Mononuclear cell (primary cell): Measurements from ENCODE around the gene PJA2. TPM values are rescaled to one million over a fixed set of nuclear protein-coding genes. Genes with fewer than 3 reads are reported as not detected.
"Not testable (repeated sequence)": the region's sequence is repeated elsewhere in the genome, so short reads cannot be mapped to it uniquely, and the experiment has no call there.

Experiments
- H3K27me3 ChIP-seq: 2 replicates; pipeline ENCODE4 v1.6.0; 2011; ENCODE audit warnings: low read length, control low read depth; ENCODE audit not compliant: insufficient read depth
- H3K4me1 ChIP-seq: 2 replicates; pipeline ENCODE4 v1.5.1; 2011; ENCODE audit warnings: mild to moderate bottlenecking, low read length, control low read depth; ENCODE audit not compliant: insufficient read depth
- H3K4me3 ChIP-seq: 2 replicates; pipeline ENCODE4 v1.5.1; 2011; ENCODE audit warnings: mild to moderate bottlenecking, low read length, moderate library complexity
- H3K9me3 ChIP-seq: 2 replicates; pipeline ENCODE4 v1.5.1; 2011; ENCODE audit warnings: low read depth, mild to moderate bottlenecking, control low read depth, low read length
- total RNA-seq: library from RNA; depleted of rRNA; stranded (reverse); fragments of >200 nt; gene quantifications from one replicate; pipeline ENCODE4 v1.2.3, GENCODE V29; 2012

The PJA2 gene, protein sequence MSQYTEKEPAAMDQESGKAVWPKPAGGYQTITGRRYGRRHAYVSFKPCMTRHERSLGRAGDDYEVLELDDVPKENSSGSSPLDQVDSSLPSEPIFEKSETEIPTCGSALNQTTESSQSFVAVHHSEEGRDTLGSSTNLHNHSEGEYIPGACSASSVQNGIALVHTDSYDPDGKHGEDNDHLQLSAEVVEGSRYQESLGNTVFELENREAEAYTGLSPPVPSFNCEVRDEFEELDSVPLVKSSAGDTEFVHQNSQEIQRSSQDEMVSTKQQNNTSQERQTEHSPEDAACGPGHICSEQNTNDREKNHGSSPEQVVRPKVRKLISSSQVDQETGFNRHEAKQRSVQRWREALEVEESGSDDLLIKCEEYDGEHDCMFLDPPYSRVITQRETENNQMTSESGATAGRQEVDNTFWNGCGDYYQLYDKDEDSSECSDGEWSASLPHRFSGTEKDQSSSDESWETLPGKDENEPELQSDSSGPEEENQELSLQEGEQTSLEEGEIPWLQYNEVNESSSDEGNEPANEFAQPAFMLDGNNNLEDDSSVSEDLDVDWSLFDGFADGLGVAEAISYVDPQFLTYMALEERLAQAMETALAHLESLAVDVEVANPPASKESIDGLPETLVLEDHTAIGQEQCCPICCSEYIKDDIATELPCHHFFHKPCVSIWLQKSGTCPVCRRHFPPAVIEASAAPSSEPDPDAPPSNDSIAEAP
- 162 TPM for total RNA-seq

DNA sequence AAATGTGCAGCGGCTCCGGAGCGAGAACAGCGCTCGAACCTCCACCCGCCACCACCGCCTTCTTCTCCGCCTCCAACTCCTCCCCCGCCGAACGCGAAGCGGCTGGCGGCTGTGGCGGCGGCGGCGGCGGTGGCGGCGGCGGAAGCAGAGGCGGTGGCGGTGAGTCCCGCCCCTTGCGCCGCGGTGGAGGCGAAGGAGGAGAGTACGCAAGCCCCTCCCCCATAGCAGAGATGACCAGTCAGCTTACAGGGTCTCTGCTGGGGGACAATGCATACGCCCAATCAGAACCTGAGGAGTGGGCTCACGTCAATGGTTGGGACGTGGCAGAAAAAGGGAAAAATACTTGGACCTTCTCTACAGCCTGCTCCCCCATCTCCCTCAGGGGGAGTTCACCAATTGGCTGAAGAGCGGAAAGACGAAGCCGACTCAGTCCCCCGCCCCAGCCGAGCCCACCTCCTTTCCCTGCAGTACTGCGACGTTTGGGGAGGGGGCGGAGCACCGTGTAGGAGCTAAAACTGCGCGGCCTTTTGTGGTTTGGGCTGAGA is at the start of gene PJA2:
TSS of gene PJA2 (minus strand) at position 131 of the 545 bp plus-strand sequence. CDS start 26,541 bp downstream, outside the sequence.
- no peaks in the 10 kb centered on the region for H3K9me3 ChIP-seq
- no peaks in the 10 kb centered on the region for H3K27me3 ChIP-seq
- peak within 1 kb of the TSS; percentile 86 for H3K4me3 ChIP-seq
- peaks cover 5% of the 10 kb centered on the region for H3K4me1 ChIP-seq

DNA sequence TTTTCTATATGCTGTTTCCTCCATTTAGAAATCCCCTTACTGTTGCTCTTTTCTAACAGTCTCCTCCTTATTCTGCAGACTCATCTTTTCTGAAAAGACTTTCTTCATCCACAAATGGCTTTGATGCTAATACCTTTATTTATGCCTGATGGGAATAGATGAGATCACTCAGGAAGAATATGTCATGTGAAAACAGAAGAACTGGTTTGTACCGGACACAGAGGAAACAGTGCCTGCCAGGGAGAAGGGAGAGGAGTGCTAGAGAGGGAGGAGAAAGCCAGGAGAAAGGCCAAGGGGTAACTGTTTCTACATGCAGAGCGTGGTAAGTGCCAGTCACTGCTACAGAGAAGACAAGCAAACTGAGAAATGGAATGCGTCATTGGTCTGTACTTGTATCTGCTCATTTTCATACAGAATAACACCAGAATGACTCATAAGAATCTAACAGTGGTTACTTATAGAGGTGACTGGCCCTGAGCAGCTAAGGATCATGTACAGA is 45.9 kb upstream of the PJA2 start:
- no peak overlapping the region for H3K4me3 ChIP-seq
- H3K27me3 ChIP-seq: no peaks in the 10 kb centered on the region
- H3K9me3 ChIP-seq: no peaks in the 10 kb centered on the region
- peaks cover 1% of the 10 kb centered on the region for H3K4me1 ChIP-seq

GRCh38 chr5:109454731-109455505 is 45.1 kb upstream of the PJA2 start:
- Histone ChIP-seq H3K9me3 (no peaks in the 10 kb centered on the region), H3K4me1 (peaks cover 8% of the 10 kb centered on the region), H3K4me3 (no peak overlapping the region), H3K27me3 (no peaks in the 10 kb centered on the region)

DNA sequence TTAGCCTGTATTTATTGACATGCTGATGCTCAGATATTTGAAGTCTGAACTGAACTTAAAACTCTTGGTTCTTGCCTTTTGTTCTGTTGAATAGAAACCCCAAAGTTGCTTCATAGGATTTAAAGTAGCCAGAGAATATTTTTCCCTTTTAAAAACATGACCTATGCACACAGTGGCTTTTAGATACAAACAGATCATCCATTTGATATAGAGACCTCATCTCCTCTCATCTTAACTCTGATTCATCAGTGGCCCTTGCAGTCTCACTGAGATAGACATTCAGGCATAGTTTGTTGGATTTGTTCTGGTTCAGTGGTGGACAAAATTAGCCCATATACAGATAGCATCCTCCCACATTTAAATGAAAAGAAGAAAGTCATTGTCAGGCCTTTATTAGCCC is 43.5 kb upstream of the PJA2 start:
- no peak overlapping the region for H3K4me3 ChIP-seq

GRCh38 chr5:109452661-109453060 is 42.9 kb upstream of the PJA2 start:
- Histone ChIP-seq H3K4me1 (peaks cover 8% of the 10 kb centered on the region), H3K4me3 (no peak overlapping the region), H3K27me3 (no peaks in the 10 kb centered on the region), H3K9me3 (no peaks in the 10 kb centered on the region)

More for the DNA sequence above, 43.5 kb upstream of the PJA2 start:
- Histone ChIP-seq H3K4me1 (peaks cover 8% of the 10 kb centered on the region), H3K9me3 (no peaks in the 10 kb centered on the region), H3K27me3 (no peaks in the 10 kb centered on the region)

DNA sequence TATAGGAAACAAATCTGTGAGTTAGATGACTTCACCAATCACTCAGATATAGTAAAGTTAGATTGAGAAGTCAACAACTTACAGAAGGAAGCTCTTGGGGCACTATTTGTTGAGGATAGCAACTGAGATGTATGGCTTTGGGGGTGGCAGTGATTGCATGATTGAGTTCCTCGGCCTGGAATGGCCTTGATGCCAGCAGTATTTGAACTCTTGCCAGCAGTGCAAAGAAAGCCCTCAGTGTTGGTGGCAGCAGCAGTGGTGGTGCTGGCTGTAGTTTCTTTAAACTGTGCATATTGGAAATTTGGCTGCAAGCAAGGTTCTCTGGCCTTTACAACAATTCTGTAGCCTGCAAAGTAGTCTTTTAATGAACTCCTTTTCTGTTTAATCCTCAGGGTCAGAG is 41.4 kb upstream of the PJA2 start:
- Histone ChIP-seq H3K27me3 (no peaks in the 10 kb centered on the region), H3K4me1 (peaks cover 8% of the 10 kb centered on the region), H3K9me3 (no peaks in the 10 kb centered on the region), H3K4me3 (no peak overlapping the region)

DNA sequence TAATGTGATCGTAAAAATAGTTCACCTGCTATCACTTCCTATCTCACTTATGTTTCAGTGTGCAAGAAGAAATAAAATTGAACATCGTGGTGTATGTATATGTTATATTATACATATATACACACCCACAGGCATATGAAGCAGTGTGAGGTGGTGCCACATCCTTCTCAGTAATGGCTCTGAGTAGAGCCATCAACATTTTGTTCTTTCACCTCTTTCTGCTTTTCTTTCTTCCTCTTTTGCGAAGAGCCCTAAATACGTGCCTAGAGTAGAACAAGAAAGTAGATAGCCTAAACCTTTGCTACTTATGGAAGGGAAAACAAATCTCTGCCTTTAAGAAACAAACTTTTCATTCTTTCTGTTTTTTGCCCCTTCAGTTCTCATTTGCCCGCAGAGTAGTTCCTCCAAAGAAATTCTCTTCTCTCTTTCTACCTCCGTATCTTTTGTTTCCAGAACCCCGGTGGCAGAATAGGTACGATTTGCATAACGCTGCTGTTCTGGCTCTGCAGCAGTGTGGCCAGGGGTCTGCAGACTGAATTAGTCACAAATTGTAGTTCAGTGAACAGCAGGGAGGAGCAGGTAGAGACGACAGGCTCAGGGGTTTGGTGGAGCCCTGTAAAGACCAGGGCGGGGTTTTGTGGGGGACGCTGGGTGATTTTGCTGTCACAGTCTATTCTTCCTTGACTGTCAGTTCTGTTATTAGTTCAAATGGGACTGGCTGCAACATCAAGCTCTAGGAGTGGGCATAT is 40.5 kb upstream of the PJA2 start:
- H3K9me3 ChIP-seq: no peaks in the 10 kb centered on the region
- peaks cover 8% of the 10 kb centered on the region for H3K4me1 ChIP-seq
- H3K4me3 ChIP-seq: no peak overlapping the region
- H3K27me3 ChIP-seq: no peaks in the 10 kb centered on the region

- Histone ChIP-seq H3K9me3 (no peaks in the 10 kb centered on the region), H3K27me3 (no peaks in the 10 kb centered on the region), H3K4me3 (no peak overlapping the region), H3K4me1 (peaks cover 8% of the 10 kb centered on the region)
These were observed 39.1 kb upstream of the PJA2 start for GRCh38 chr5:109448838-109449237.

DNA sequence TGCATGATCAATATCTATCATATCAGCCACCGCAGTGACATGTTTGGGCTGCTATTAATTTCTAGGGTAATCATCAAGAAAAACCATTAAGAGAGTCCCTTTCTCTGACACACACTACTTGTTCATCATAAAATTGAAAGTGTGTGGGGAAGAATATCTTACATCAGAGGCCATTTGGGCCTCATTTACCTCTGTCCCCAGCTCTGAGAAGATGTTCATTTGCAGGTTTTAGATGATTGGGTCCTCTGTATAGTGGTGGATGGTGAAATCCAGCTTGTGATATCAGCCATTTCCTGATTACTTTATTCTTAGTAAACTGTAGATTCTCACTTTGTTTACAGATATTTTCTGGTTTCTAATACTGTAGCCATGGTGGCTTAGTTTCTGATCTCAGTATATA is 29.8 kb upstream of the PJA2 start:
- no peaks in the 10 kb centered on the region for H3K4me1 ChIP-seq
- no peaks in the 10 kb centered on the region for H3K27me3 ChIP-seq
- H3K4me3 ChIP-seq: no peak overlapping the region
- H3K9me3 ChIP-seq: no peaks in the 10 kb centered on the region

DNA sequence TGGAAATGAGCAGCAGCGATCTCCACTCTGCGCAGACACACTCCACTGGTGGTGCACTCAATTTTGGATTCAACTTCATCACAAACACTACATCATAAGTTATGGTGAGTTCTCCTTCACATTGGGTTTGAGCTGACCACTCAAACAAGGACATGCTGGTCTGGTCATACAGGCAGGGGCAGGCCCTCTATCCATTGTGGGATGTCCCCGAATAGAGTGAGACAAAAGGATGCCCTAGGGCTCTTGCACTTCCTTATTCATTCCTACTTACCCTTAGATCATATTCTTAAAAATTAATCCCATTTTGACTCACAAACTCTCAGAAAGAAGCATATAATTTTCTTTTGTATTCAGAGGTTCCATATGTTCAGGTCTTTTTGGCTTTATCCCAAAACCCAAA is 16.3 kb upstream of the PJA2 start:
- no peak overlapping the region for H3K4me3 ChIP-seq
- H3K9me3 ChIP-seq: no peaks in the 10 kb centered on the region
- H3K4me1 ChIP-seq: no peaks in the 10 kb centered on the region
- H3K27me3 ChIP-seq: no peaks in the 10 kb centered on the region

DNA sequence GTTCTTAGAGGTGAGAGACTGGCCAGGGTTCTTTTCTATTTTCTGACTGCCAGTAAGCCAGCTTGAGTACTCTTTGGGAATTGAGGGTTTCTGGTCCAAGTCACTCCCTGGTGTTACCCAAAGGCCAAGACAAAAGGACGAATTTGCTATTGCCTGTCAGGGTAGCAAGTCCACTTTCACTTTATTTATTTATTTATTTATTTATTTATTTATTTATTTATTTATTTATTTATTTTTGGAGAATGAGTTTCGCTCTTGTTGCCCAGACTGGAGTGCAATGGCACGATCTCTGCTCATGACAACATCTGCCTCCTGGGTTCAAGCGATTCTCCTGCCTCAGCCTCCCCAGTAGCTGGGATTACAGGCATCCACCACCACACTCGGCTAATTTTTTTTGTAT is 15.7 kb upstream of the PJA2 start:
- not testable (repeated sequence) for H3K27me3 ChIP-seq, H3K9me3 ChIP-seq, H3K4me1 ChIP-seq, H3K4me3 ChIP-seq

- Histone ChIP-seq H3K9me3 (no peaks in the 10 kb centered on the region), H3K4me1 (no peaks in the 10 kb centered on the region), H3K4me3 (no peak overlapping the region), H3K27me3 (no peaks in the 10 kb centered on the region)
These were observed 12.2 kb upstream of the PJA2 start for GRCh38 chr5:109421956-109422355.

DNA sequence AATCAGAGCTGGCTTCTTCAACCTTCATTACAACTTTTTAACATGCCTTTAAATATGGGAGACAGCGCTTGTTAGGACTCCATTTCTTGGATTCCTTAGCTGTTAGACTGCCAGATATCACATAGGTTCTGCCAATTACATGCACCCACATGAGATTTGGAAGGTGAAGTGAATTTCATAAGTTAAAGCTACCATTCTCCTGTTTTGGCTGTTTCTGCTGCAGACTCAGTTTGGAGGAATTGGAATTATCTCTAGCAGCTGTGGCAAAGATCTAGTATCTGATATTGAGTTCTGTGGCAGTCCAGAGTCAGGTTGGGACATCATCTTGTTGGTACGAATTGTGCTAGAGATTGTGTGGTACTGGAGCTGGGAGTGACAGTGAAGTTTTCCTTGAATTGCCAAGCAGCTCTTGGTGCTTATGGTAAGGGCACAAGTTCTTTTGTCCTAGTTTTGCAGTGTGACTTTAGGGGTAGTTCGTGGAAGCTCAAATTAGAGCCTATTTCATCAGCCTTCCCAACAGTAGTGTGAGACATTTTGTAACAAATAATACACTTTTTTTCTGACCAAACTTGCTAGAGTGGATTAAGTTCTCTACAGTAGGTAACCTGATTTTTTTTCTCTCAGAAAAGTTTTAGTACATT is 9.1 kb upstream of the PJA2 start:
- Histone ChIP-seq H3K4me3 (no peak overlapping the region), H3K4me1 (no peaks in the 10 kb centered on the region), H3K9me3 (no peaks in the 10 kb centered on the region), H3K27me3 (no peaks in the 10 kb centered on the region)

- no peaks in the 10 kb centered on the region for H3K4me1 ChIP-seq
- no peaks in the 10 kb centered on the region for H3K9me3 ChIP-seq
- H3K27me3 ChIP-seq: no peaks in the 10 kb centered on the region
These were observed 7.1 kb upstream of the PJA2 start for GRCh38 chr5:109416882-109417281.

More at GRCh38 chr5:109416882-109417281, 7.1 kb upstream of the PJA2 start:
- H3K4me3 ChIP-seq: no peak overlapping the region
